ENCODE measurements around the gene CMIP.

CMIP gene

DNA sequence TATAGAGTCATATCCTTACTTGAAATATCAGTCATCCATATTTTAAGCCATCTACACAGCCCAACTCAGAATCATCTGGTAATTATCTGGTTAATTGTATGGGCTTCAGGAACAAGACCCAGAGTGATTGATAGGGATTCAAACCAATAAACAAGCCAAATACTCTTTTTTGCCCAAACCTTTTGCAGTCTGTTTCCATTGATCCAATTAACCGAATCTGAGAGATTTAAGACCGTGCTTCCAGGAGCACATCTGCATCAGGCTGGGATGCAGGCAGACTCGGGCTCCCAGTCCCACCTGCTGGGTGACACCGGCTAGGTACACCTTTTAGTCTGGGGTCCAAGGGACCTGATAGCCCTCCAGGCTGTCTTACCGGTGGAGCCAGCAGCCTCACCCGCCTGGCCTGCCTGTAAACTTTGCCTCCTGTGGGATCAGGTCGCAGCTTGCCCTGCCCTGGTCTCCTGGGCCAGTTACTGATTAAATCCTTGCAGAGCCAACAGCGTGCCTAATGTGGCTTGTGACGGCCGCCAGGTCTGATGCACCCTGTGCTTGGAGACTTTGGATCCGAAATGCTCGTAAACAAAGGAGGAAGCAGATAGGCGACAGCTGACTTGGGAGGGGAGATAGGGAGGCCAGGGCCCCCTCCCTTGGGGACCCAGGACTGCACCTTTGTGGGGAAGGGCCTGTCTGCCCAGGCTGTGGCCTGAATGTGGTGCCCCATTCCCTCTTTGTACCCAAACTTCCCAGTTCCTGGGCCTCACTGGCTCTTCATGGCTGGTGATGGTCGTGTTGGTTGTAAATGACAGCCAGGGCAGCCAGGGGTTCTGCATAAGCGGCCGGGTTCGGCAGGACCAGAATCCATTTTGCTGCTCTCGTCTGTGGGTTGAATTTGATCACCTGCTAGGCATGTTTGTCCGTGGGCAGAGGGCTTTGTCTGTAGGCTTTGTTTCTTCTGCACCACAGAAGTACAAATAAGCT lies 3.8 kb downstream of the CMIP start:
- FAIRE-seq, result no peak

DNA sequence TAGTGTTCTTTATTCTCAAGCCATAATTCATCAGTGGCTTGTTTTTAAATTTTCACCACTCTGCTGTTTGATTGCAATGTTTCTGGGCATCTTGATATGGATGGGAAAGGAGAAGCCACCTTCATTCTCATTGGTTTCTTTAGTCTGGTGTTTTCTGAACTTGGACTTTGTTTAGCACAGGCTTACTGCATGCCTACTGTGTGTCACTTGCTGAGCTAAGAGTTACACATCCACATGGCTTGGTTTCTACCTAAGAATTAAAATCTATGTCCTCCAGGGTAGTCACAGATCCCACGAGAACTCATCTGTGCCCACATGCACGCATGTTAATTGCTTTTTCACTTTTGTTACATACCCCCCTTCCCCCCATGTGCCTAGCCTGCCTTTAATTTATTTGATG lies 4.6 kb downstream of the CMIP start:
- no peak for FAIRE-seq

DNA sequence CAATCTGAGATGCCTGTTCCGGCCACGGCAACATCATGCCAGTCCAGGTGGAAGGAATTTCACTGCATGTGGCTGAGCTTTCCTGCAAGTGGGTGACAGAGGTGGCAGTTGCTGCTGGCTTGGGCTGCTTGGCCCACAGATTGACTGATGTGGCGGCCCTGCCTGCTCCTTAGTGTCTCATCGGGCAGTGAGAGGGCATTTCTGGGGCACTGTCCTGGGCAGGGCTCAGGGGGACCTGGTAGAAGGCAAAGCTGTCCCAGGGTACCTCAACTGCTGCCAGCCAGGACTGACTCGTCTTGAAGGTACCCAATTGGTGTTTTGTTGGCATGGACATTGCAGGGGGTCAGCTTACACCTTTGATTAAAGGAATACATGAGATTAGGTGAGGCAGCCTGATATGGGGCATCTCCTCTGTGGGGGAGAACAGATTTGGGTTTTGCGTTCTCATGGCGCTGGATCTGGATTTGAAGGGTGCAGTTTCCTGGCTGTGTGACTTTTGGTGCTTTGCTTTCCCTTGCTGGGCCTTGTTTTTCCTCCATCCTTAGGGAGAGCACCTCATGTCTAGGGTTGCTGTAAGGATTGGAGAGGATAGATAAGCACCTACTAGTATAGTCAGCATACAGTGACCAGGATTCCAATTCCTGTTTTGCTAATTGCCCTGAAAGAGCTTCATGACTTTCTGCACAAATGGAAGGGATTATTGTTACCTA lies 5.4 kb downstream of the CMIP start:
- FAIRE-seq, result no peak

DNA sequence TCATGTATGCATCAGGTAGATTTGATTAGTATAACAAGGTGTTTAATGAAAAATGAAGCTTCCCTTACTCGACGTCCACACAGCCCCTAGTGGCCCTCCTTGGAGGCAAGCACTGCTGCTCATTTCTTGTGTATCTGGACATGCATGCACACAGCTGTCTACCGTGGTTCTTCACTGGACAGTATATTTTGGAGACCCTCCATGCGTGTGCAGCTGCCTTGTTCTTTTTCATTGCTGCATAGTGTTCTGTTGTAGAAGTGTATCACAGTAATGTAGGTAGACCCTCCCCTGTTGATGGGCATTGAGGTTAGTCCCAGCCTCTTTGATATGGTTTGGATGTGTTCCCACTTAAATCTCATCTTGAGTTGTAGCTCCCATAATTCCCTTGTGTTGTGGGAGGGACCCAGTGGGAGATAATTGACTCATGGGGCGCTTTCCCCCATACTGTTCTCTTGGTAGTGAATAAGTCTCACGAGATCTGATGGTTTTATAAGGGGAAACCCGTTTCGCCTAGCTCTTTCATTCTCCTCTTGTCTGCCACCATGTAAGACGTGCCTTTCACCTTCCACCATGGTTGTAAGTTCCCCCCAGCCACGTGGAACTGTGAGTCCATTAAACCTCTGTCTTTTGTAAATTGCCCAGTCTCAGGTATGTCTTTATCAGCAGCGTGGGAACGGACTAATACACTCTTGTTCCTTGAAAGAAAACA lies 6.3 kb downstream of the CMIP start:
- no peak for FAIRE-seq

DNA sequence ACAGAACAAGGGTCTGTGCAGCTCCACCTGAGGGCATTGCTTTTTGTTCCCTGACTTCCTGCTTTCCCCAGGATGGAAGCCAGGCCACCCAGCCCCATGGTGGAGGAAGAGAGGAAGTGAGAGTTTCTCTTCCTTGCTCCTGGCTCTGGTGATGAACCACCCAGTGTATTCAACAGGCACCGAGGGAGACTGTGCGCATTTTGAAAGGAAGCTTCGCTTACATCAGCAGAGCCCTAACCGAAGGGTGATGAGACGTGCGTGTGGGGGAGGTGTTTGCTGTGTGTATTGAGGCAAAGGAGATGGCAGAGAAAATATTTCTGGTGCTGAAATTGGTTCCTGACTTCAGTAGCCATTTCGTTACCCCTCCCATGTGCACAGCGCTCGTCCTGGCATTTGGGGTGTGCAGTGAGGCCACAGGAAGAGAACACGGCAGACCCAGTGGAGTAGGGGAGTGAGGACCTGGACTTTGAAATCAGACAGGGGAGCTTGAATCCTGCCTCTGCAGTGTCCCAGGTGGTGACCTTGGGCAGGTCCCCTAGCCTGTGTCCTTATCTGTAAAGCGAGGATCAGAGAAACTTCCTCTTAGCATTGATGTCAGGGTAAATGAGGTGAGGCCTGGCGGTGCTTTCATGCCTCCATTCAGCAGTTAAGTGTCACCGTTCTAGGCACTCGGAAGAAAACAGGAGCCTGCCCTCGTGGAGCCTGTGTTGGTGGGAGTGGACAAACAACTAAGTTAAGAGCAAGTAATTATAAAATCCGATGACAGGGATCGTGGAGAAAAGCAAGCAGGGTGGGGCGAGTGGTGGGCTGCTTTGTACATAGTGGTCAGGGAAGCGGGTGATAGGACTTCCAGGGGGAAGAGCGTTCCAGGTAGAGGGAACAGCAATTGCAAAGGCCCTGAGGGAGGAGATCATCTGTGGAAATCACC lies 7.4 kb downstream of the CMIP start:
- FAIRE-seq, result no peak

DNA sequence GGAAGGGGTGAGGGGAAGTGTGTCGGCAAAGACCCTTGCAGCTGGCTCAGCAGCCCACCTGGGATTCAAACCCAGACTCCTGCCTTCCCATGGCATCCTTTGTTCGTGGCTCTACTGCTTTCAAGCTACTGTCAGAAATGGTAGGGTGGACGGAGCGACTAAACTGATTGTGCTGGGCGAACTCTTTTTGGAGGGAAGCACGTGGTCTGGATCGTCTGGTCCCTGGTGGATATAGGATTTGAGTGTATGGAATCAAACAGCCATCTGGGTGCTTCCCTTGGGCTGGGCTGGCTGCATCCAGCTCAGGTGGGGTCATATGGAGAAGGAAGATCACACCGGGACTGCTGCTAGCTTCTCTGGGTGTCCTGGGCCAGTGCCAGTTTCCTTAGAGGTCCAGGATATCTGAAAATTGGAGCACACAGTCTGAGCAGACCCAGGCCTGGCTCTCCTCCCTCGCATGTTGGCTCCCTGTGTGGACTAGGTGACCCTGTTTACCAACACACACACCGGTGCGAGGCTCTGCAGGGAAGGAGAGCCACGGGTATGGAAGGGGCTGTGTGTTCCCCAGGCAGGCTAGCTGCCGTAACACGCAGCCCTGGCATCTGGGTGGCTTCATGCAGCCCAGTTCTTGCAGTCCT lies 8.6 kb downstream of the CMIP start:
- no peak for FAIRE-seq

DNA sequence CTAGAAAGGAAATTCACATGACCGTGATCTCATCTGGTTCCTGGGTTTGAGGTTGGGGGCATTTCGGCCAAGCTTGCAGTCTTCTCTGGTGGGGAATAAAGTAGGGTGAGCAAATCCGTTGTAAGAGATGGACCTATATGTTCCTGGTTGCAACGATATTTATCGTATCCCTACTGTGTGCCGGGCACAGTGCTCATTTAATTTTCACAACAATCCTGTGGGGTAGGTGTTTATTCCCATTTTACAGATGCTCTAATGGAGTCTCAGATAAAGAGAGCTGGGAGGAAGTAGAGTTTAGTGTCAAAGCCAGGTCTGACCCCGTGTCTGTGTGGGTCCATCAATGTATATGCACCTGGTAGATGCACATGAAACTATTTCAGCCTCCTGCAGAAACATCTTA lies 9.4 kb downstream of the CMIP start:
- FAIRE-seq, result no peak

DNA sequence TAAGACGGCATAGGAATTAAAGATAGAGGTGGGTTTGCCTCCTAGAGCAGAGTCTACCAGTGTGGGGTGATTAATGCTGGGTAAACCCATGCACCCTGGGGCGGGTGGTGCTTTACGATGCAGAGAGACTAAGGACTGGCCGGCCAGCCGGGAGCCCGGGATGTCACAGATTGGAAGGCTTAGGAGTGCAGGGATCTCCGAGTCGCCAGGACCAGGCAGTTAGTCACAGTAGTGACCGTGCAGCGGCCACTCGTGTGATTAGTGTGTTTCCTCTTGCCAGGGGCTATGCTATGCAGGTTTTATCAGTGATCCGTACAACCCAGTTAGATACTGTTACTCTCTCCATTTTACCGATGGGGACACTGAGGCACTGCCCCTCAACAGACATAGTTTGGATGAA lies 10.4 kb downstream of the CMIP start:
- no peak for FAIRE-seq

DNA sequence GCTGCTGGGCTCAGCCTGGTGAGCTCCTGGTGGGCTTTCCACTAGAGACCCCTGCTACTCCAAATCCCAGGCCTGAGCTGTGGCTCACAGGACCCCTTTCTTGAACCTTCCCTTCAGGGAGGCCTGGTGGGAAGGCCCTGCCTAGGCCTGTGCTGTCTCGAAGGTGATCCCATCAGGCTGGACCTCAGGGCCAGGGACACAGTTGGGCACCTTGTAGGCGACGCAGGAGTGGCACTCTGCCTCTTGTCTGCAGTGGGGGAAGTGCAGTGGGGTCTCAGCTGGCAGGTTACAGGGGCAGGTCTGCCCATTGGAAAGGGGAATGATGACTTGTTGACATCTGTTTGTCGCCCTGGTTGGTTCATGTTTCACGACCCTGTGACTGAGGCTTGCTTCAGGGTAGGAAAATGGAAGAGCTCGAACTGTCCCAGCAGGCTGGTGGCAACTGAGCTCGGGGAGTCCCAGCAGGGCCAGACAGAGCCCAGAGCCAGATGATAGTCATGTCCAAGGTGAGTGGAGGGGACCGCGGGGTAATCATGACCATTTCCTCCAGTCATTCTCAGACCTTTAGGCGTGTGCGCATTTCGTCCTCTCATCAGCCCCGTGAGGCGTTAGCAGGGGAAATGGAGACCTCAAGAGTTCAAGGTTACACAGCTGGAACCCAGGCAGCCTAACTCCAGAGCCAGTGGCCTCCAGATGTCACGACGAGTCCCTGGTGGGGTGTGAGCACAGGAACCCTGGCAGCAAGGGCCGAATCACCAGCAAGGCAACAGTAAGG lies 11.3 kb downstream of the CMIP start:
- FAIRE-seq, result no peak

DNA sequence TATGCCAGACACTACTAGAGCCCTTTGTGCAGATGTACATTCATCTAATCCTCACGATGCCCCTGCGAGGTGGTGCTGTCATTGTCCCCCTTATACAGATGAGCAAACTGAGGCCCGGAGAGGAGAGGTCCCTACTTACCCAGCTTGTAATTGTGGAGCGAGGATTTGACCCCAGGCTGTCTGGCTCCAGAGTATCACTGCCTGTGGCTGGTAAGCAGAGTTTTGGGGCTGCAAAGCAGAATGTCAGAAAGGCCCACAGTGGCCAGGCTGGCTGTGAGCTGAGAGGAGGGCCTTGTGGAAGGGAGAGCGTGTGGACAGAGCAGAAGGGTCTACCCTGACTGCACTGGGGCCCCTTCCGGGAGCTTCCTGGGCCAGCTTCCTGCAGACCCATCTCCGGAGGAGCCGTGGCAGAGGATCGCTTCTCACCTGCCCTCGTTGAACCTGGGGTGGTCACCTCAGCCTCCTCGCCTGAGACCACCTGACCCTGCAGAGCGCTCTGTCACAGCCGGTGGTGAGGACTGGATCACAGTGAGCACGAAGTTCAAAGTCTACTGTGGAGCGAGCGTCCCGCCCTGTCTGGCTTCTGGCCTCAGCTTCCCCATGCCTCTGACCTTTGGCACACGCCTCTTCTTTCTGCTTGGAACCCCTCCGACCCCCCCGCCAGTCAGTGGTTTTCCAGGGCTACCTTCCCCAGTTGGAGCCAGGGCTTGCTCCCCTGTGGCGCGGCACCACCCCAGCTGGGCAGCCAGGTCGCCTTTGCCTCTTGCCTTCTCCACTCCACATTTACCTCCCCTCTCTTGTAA lies 12.1 kb downstream of the CMIP start:
- FAIRE-seq, result no peak

DNA sequence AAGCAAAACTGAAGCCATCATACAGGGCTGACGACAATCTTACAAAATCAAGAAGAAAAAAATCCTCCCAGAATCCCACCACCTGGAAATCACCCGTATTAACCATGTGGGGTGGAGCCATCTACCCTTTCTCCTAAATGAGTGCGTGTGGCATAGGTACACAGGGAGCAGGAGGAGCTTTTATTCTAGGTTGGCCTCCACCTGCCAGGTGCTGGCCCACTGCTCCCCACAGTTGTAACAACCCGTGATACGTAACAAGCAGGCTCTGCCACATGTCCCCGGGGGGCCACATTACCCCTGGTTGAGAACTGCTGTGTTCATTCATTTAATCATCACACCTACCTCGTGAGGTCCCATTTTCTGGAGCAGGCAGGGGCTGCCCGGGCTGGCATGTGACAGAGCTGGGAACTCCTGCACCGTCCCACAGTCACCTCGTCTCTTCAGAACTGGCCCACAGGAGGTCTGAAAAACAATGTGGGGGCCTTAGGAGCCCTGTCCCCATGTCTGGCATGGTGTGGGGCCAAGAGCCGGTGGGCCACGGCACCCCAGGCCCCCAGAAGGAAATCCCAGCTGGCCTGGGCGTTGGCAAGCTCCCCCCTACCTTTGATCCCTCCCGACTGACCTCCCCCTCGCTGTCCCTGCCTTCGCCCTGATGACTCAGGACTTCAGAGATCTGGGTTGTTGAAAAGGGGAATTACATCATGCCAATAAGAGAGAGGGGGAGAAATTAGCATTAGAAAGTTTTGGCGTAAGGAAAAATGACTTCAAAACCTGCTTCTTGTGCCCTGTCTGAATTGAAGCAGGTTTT lies 12.9 kb downstream of the CMIP start:
- FAIRE-seq, result no peak

DNA sequence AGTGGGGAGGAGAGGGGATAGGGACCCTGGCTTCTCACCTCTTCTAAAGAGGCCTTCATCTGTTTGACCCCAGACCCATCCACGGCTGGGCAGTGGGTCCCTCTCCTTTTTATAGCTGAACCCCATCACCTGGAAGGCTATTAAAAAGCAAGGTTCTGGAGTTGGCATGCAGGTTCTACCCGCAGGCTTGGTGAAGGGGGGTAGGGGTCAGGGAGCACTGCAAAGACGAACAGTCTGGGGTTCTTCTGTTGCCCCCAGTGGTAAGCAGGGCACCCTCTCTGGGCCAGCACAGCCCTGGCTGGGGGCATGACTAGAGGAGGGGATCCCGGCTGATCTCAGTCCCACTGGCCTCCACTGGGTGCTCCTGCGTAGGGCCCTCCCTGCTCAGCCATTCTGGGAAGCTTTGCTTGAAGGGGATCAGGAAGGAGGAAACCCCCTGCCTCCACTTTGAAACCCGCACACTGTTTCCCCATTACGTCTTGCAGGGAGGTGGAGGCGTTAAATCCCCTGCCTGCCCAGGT lies 13.6 kb downstream of the CMIP start:
- no peak for FAIRE-seq

DNA sequence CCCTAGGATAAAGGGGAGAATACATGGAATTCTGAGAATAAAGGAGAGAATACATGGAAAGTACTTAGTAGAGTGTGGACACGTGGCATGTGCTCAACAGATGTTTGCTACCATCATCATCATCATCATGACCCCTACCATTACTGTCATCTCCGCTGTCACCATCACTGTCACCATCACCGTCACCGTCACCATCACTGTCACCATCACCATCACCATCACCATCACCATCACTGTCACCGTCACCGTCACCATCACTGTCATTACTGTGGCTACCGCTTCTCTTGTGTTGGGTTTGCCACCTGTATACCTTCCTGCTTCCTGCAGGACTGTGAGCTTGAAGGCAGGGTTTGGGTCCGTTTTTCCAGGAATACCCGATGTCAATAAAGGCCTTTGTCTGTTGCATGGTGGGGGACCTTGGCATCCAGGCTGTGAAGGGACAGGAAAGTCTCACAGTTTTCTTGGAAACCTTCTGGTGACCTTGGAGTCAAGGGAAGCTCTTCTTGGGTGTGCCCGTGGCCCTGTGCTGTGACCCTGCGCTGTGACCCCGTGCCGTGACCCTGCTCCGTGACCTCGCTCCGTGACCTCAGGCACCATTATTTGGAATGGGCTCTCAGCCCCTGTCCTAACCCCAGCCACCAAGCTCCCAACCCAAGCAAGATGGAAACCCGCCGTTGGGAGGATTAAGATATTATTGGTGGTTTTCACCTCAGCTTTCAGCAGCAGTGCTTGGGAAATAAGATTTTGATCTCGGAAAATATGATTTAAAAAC lies 14.4 kb downstream of the CMIP start:
- no peak for FAIRE-seq

DNA sequence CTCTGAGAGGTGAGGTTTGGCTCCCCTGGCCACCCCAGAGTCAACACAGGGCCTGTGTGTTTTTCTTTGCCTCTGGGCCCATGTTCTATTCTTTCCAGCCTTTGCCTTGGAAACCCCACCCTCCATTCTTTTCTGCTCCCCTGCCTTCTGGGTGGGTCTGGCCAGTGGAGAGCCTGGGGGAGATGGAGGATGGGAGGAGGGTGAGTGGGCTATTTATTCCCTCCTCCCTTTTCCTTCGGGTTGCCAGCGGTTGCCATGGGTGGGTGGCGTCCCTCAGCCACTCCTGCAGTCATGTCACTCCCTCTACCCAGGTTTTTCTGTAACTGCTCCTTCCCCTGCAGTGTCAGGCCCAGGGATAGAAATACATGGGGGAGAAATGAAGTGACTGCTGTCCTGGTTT lies 15.5 kb downstream of the CMIP start:
- FAIRE-seq, result no peak

DNA sequence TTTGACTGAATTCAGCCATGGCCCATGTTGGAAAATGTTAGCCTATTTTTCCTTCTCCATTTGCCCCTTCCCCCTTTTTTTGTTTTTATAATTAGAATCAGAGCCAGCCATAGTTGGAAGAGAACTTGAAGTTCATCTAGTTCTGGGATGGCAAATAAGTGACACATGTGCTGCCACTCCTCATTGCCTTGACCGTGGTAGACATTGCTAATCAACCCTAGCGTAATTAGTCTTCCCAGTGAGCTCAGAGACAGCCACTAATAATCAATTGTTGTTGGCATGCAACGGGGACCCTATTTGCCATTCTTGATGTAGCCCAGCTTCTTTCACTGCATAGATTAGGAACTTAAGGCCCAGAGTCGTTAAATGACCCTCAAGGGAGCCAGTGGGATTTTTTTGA lies 16.6 kb downstream of the CMIP start:
- no peak for FAIRE-seq

DNA sequence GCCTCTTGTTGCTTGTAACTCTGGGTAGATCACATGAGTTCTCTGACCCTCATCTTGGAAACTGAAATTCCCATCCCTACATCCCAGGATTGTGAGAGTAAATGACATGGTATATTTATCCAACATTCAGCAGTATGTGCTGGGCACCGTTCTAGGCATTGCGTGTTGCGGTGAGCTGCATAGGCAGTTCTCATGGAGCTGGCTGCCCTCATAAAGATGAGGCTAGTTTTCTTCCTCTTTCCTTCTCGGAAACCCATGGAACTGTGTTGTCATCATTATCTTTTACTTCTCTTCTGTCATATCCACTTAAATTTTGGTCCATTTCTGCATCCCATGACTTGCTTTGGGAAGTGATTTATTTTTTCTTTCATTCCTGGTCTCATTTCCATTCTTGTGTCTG lies 17.2 kb downstream of the CMIP start:
- FAIRE-seq, result no peak

DNA sequence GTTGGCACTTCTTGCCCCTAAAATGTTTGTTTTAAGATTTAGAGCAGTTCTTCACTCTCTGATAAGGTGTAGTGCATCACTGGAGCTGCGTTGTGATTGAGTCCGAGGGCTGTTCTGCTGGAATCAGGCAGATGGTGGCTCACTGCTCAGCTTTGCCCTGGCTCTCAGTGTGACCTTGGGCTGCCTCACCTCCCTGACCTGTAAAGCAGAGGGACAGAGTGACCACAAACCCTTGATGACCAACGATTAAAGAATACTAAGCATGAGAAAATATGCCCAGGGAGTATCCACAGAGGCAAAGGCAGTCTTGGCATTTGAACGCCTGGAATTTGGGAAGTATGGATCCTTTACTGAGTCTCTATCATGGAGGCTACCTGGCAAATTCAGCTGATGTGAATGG lies 18.1 kb downstream of the CMIP start:
- no peak for FAIRE-seq

DNA sequence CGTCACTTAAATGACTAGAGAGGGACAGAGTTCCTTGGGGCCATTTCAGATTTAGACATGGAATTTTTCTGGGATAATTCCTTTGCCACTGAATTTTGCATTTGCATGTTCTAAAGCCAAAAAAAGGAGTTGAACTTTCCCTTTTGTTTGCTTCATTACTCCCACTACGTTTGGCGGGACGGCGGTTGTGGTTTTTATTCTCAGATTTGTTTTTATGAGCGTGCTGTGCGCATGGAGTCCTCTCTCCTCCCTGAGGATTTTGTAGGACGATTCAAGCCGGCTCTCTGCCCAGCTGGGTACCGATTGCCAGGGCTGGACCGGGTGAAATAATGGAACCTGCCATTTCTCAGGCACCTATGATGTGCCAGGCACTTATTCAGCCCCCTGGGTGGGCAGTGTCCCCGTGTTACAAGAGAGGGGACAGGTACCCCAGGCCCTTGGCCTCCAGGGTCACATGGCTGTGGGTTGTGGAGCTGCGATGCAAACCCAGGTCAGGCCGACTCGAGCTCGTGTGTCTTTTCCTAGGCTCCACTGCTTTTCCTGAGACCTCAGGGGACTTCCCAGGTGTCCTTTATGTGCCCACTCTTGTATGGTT lies 18.8 kb downstream of the CMIP start:
- no peak for FAIRE-seq
